Effector CD4-positive, alpha-beta T cell (primary cell): ENCODE measurements around the gene DHRS12.

Experiments used
- DNase-seq: peaks from one replicate; pipeline ENCODE4 v3.0.0-alpha.2; 2020

Gene DHRS12

DNA sequence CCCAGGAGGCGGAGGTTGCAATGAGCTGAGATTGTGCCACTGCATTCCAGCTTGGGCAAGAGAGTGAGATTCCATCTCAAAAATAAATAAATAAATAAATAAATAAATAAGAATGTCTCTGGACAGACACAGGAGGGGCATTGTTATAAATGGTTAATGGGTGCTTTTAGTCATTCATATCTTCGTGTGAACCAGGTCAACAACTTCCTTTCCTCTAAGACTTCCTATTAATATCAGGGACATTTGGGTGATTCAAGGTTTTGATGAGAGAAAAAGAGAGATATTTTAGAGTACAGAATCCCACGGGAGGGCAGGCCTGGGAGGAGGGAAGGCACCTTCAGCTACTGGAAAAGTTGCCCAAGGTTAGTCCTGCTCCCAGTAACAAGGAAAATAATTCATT, 23.9 kb downstream of the DHRS12 start:
- DNase-seq, result no peak

- DNase-seq, result no peak
These were observed 25.6 kb downstream of the DHRS12 start for GRCh38 chr13:51778392-51778791.

DNA sequence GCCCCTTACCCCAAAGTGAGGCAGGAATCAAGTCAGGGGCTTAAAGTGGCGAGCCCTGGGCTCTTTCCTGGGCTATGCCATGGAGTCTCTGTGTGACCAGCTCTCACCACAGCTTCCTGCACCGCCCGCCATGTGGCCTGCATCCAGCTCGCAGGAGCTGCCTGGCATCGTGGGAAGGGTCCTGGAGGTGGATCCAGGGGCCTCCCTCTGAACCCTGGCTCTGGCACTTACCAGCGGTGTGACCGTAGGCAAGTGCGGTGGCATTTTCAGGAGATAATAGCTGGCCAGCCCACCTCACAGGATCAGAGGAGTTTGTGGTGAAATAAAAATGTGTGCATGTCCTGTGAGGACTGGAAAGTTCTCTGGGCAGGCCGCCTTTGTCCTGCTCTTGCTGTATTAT, 26.0 kb downstream of the DHRS12 start:
- no peak for DNase-seq

- DNase-seq, result no peak
These were observed 27.8 kb downstream of the DHRS12 start for GRCh38 chr13:51776179-51776578.

GRCh38 chr13:51773515-51773914, 30.4 kb downstream of the DHRS12 start:
- DNase-seq, result no peak

- DNase-seq, result no peak
These were observed 31.2 kb downstream of the DHRS12 start for GRCh38 chr13:51772781-51773180.

- no peak for DNase-seq
These were observed 31.9 kb downstream of the DHRS12 start for GRCh38 chr13:51772105-51772455.

DNA sequence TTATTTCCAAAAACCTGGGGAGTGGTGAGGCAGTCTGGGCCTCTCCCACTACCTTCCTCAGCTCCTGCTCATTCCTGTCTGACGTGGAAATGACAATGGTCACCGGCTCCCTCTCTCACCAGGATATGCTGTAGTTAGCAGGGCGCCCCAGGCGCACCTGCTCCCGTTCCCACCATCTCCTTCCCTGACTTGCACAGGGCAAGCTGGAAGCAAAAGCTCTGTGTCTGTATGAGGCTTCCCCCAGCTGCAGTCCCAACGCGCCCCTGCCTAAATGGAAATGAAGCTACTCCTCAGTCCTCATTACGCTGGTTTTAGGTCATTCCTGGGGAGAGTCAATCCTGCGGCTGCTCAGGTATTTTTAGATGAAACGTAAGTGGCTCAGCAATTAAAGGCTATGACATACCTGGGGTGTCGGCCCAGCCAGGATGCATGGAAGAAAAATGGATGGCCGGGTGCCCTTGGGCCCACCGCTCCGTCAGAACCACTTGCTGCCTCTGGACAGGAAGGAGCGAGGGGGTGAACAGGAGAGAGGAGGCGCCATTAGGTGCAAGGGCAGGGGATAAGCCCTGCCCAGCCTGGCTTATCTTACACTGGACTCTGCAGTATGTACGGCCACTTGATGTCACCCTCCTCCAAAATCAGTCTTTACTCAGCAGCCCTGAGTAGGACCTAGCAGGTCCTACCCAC, 32.4 kb downstream of the DHRS12 start:
- DNase-seq, result no peak

GRCh38 chr13:51770681-51771417, 33.1 kb downstream of the DHRS12 start:
- no peak for DNase-seq

GRCh38 chr13:51770160-51770559, 33.8 kb downstream of the DHRS12 start:
- DNase-seq, result no peak

- DNase-seq, result no peak
These were observed 34.4 kb downstream of the DHRS12 start for GRCh38 chr13:51769455-51770127.

DNA sequence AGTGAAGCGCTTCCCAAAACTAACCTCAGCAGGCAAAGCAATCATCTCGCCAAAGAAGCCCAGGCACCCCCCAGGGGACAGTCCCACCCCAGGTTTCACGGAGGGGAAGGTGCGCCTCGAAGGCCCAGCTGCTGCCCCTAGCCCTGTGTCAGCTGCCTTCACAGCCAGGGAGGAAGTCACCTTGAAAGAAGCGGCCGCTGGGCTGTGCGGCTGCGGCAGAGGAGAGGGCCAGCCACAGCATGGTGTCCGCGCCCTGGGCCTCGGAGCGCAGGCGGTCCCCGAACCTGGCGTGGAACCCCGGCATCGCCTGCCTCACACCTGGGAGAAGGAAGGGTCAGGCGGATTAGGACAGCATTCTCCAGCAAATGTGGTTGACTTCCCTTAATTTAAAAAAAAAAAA, 35.0 kb downstream of the DHRS12 start:
- DNase-seq, result no peak

GRCh38 chr13:51768378-51768921, 35.5 kb downstream of the DHRS12 start:
- no peak for DNase-seq

- DNase-seq, result no peak
These were observed 36.9 kb downstream of the DHRS12 start for GRCh38 chr13:51767100-51767499.

GRCh38 chr13:51765142-51765515, 38.8 kb downstream of the DHRS12 start:
- DNase-seq, result no peak

DNA sequence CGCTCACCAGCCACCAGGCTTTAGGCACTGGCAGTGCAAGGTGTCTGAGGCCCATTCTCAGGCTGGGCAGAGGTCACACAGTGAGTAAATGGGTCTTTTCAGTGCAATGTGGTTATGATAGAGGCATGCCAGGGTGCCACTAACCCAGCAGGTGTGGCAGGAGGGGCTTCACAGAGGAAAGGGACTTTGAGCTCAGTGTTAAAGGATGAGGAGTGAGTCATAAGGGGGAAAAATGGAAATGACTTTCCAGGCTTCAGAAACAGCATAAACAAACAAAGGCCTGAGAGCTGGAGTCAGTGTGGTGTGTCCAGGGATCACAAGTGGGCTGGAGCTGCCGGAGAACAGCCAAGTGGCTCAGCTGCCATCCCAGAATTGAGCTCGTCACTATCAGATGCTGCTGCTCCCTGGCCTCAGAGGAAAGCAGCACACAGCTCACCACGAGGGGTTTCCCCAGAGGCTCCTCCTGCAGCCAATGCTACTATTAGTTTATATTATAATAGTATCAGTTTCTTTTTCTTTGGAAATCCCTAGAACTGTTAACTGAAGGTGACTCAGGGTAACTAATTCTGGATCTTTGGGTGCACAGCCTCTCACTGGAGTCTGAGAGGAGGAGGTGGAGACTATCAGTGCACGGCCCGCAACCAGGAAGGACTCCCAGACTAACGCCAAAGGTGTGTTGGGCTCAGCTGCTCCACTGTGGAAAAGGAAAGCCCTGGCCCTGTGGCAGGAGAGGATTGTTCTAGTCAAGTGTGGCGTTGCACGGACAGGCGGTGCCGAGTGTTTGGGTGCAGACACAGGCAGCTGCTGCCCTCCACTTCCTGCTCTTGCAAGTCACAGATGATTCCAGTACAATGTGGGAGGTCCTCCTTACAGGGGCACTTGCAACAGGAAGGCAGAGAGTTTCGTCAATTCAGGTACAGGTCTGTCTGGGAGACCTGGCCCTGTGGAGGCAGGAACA, 39.5 kb downstream of the DHRS12 start:
- DNase-seq, result peak; percentile 43

DNA sequence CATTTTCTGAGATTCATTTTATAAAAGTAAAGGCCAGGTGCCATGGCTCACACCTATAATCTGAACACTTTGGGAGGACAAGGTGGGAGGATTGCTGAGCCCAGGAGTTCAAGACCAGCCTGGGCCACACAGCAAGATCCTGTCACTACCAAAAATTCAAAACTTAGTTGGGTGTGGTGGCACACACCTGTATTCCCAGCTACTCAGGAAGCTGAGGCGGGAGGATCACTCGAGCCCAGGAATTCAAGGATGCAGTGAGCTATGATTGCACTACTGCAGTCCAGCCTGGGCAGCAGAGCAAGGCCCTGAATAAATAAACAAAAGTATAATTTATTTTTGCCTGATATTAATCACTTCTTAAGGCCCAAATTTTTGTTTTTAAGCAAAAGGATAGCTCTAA, 40.5 kb downstream of the DHRS12 start:
- no peak for DNase-seq

GRCh38 chr13:51761643-51762350, 42.2 kb downstream of the DHRS12 start:
- no peak for DNase-seq

DNA sequence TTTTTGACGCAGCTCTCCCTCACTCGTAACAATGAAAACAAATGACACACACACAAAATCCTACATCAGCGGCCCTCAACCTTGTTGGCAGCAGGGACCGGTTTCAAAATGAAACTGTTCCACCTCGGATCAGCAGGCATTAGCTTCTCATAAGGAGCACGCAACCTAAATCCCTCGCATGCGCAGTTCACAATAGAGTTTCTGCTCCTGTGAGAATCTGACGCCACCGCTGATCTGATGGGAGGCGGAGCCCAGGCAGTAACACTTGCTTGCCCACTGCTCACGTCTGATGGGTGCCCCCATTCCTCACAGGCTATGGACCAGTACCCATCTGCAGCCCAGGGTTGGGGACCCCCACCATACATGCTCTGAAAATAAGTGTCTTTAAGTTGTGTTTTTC, 43.4 kb downstream of the DHRS12 start:
- no peak for DNase-seq

DNA sequence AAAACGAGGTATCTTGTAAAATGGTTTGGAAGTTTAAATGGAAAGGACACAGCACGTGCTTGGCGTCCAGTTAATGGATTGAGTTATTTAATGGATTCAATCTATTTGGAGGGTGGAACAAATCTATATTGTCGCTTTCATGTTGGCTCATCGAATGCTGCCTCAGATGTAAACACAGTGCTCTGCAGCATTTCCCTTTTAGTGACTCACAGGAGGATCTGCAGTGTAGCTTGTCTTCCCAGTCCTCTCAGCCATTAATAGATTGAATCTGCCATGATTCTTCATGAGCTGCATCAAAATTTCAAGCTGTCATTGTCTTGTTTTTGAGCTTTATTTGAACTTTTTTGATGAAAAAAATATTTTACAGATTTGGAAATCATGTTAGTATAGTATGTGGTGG, 44.7 kb downstream of the DHRS12 start:
- DNase-seq, result no peak

- no peak for DNase-seq
These were observed 45.3 kb downstream of the DHRS12 start for GRCh38 chr13:51758691-51759090.

DNA sequence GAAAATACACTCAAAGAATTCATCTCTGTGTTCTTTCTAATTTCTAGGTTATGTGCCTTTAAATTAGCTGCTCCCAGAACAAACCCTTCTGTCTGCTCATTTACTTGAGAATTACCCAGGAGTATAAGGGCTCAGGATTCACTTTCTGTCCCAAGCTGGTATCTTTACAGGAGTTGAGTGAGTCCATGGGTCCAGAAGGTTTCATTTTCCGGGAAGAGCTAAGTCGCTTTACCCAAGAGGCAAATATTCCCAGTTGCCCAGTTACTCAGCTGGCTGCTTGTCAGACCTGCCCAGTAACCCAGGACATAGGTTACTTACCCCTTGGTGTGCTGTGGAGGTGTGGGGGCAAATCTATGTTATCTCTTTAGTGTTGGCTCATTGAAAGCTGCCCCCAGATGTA, 47.3 kb downstream of the DHRS12 start:
- DNase-seq, result no peak
